GM12873 (cell line): Measurements from ENCODE around the gene EPB41L4B.

Experiments
- CTCF ChIP-seq: IDR thresholded peaks from 2 replicates; pipeline ENCODE4 v1.5.1; 2012; ENCODE audit warnings: low read depth, mild to moderate bottlenecking, moderate library complexity, low read length, control low read depth; ENCODE audit not compliant: insufficient read depth; ENCODE audit errors: missing control alignments

EPB41L4B gene

GRCh38 chr9:109319017-109319625, 1.7 kb downstream of the EPB41L4B start:
- no peak for TF ChIP-seq CTCF

- no peak for TF ChIP-seq CTCF
Measured at GRCh38 chr9:109317979-109318741, 2.7 kb downstream of the EPB41L4B start.

- no peak for TF ChIP-seq CTCF
Measured at GRCh38 chr9:109317311-109317978, 3.4 kb downstream of the EPB41L4B start.

- no peak for TF ChIP-seq CTCF
Measured at GRCh38 chr9:109316207-109316640, 4.6 kb downstream of the EPB41L4B start.

GRCh38 chr9:109315480-109316206, 5.2 kb downstream of the EPB41L4B start:
- TF ChIP-seq CTCF: no peak

GRCh38 chr9:109314011-109314531, 6.8 kb downstream of the EPB41L4B start:
- no peak for TF ChIP-seq CTCF

- no peak for TF ChIP-seq CTCF
Measured at GRCh38 chr9:109313351-109313750, 7.5 kb downstream of the EPB41L4B start.
